Stimulated activated effector memory CD8-positive, alpha-beta T cell treated with anti-CD3 and anti-CD28 coated beads, Interleukin-12 subunit alpha, Interleukin-12 subunit beta, amount 100 ng/mL, for 72 hours (primary cell): ENCODE results near the gene TMEM271.

Source experiments
- ATAC-seq: fragments of 150-1000 bp; cut with Tn5 transposase; 2 replicates; pipeline ENCODE4 v1.10.0; 2021
- DNase-seq, 2 donors: peaks; one replicate each; pipeline ENCODE4 v3.0.0; 2021 to 2022; ENCODE audit warnings: low spot score in 2 of 2
- H3K27ac Mint-ChIP-seq: one replicate; pipeline ENCODE4 v1.8.0; 2022; ENCODE audit warnings: mild to moderate bottlenecking, mixed read lengths
- H3K36me3 Mint-ChIP-seq: one replicate; pipeline ENCODE4 v1.8.0; 2022; ENCODE audit warnings: mild to moderate bottlenecking, mixed read lengths
- H3K4me1 Mint-ChIP-seq: one replicate; pipeline ENCODE4 v1.8.0; 2022; ENCODE audit warnings: mixed read lengths
- H3K4me3 Mint-ChIP-seq: one replicate; pipeline ENCODE4 v1.8.0; 2022; ENCODE audit warnings: mild to moderate bottlenecking, mixed read lengths
- H3K9me3 Mint-ChIP-seq: one replicate; pipeline ENCODE4 v1.8.0; 2022; ENCODE audit warnings: mixed read lengths

TMEM271 gene

GRCh38 chr4:576245-576821 lies at the start of gene TMEM271:
Gene TMEM271, minus strand, starts transcription at chr4:576295. Its CDS starts 233 bp downstream, at chr4:576062.
- Mint-ChIP-seq H3K4me1 (peaks cover 12% of the 10 kb centered on the region), H3K9me3 (no peaks in the 10 kb centered on the region), H3K4me3 (peak within 1 kb of the TSS; percentile 38), H3K27ac (no peak within 1 kb of the TSS), H3K36me3 (no peaks in the 10 kb centered on the region)
- DNase-seq (no peak), ATAC-seq (no peak)

- Mint-ChIP-seq H3K4me1 (no peaks in the 10 kb centered on the region), H3K9me3 (no peaks in the 10 kb centered on the region), H3K36me3 (no peaks in the 10 kb centered on the region), H3K27ac (no peak overlapping the region), H3K4me3 (no peak overlapping the region)
- ATAC-seq = no peak
- DNase-seq = no peak
Measured at GRCh38 chr4:625631-626161, 49.6 kb upstream of the TMEM271 start.

- Mint-ChIP-seq H3K4me1 (no peaks in the 10 kb centered on the region), H3K27ac (no peak within 1 kb of the TSS), H3K4me3 (no peak within 1 kb of the TSS), H3K36me3 (no peaks in the 10 kb centered on the region), H3K9me3 (no peaks in the 10 kb centered on the region)
- no peak for ATAC-seq
- DNase-seq = no peak
Measured at GRCh38 chr4:624705-625590, 48.9 kb upstream of the TMEM271 start, which contains the start of gene PDE6B. Gene PDE6B, plus strand, starts transcription at chr4:625573. Its CDS starts 54 bp downstream, at chr4:625627.

- no peak overlapping the region for H3K4me3 Mint-ChIP-seq
- no peak for ATAC-seq
- H3K4me1 Mint-ChIP-seq = no peaks in the 10 kb centered on the region
Measured at GRCh38 chr4:623914-624566, 47.9 kb upstream of the TMEM271 start.

GRCh38 chr4:622996-623913 lies 47.2 kb upstream of the TMEM271 start:
- Mint-ChIP-seq H3K27ac (no peak overlapping the region), H3K4me1 (no peaks in the 10 kb centered on the region), H3K36me3 (no peaks in the 10 kb centered on the region), H3K9me3 (no peaks in the 10 kb centered on the region), H3K4me3 (no peak overlapping the region)
- no peak for ATAC-seq
- DNase-seq = no peak

More at GRCh38 chr4:623914-624566, 47.9 kb upstream of the TMEM271 start:
- Mint-ChIP-seq H3K36me3 (no peaks in the 10 kb centered on the region), H3K9me3 (no peaks in the 10 kb centered on the region), H3K27ac (no peak overlapping the region)
- DNase-seq = no peak

GRCh38 chr4:622071-622995 lies 46.2 kb upstream of the TMEM271 start:
- H3K4me1 Mint-ChIP-seq = no peaks in the 10 kb centered on the region
- H3K4me3 Mint-ChIP-seq = no peak overlapping the region
- no peaks in the 10 kb centered on the region for H3K36me3 Mint-ChIP-seq
- ATAC-seq (no peak), DNase-seq (no peak)
- H3K9me3 Mint-ChIP-seq = no peaks in the 10 kb centered on the region
- no peak overlapping the region for H3K27ac Mint-ChIP-seq

GRCh38 chr4:621296-622070 lies 45.4 kb upstream of the TMEM271 start:
- DNase-seq (no peak), ATAC-seq (no peak)
- Mint-ChIP-seq H3K4me3 (no peak overlapping the region), H3K4me1 (no peaks in the 10 kb centered on the region), H3K36me3 (no peaks in the 10 kb centered on the region), H3K27ac (no peak overlapping the region), H3K9me3 (no peaks in the 10 kb centered on the region)

GRCh38 chr4:620851-621261 lies 44.8 kb upstream of the TMEM271 start:
- H3K36me3 Mint-ChIP-seq = no peaks in the 10 kb centered on the region
- DNase-seq (no peak), ATAC-seq (no peak)
- H3K4me3 Mint-ChIP-seq = no peak overlapping the region
- H3K4me1 Mint-ChIP-seq = no peaks in the 10 kb centered on the region
- H3K27ac Mint-ChIP-seq = no peak overlapping the region
- H3K9me3 Mint-ChIP-seq = no peaks in the 10 kb centered on the region

- Mint-ChIP-seq H3K9me3 (no peaks in the 10 kb centered on the region), H3K36me3 (no peaks in the 10 kb centered on the region), H3K27ac (no peak overlapping the region), H3K4me3 (no peak overlapping the region), H3K4me1 (no peaks in the 10 kb centered on the region)
- ATAC-seq (no peak), DNase-seq (no peak)
Measured at GRCh38 chr4:620201-620600, 44.1 kb upstream of the TMEM271 start.

- Mint-ChIP-seq H3K4me1 (no peaks in the 10 kb centered on the region), H3K36me3 (no peaks in the 10 kb centered on the region), H3K4me3 (no peak overlapping the region), H3K27ac (no peak overlapping the region), H3K9me3 (no peaks in the 10 kb centered on the region)
- DNase-seq (no peak), ATAC-seq (no peak)
Measured at GRCh38 chr4:617644-618641, 41.8 kb upstream of the TMEM271 start.

- no peaks in the 10 kb centered on the region for H3K36me3 Mint-ChIP-seq
- no peak for DNase-seq
- no peaks in the 10 kb centered on the region for H3K9me3 Mint-ChIP-seq
- no peak overlapping the region for H3K4me3 Mint-ChIP-seq
- H3K27ac Mint-ChIP-seq = no peak overlapping the region
- ATAC-seq = no peak
- no peaks in the 10 kb centered on the region for H3K4me1 Mint-ChIP-seq
Measured at GRCh38 chr4:616911-617643, 41.0 kb upstream of the TMEM271 start.

GRCh38 chr4:616091-616490 lies 40.0 kb upstream of the TMEM271 start:
- no peak overlapping the region for H3K27ac Mint-ChIP-seq
- H3K36me3 Mint-ChIP-seq = no peaks in the 10 kb centered on the region
- H3K4me3 Mint-ChIP-seq = no peak overlapping the region
- H3K4me1 Mint-ChIP-seq = no peaks in the 10 kb centered on the region
- DNase-seq (no peak), ATAC-seq (no peak)
- no peaks in the 10 kb centered on the region for H3K9me3 Mint-ChIP-seq
